ENCODE data around the gene AOC2. TPM values are rescaled to one million over a fixed set of nuclear protein-coding genes. Genes with fewer than 3 reads are reported as not detected.

AOC2 gene
- total and polyA plus RNA-seq, 10 of the 15 experiments (the other 5 are each of a cell fraction or from before 2014, with no cell fraction given): 0.08 to 1.9 (median 0.62) TPM

GRCh38 chr17:42844761-42845555, 578 bp downstream of the AOC2 start (continued):
- TF ChIP-seq MLLT1 (IDR thresholded peaks at IDR 0.05): no peak
- TF ChIP-seq ZBTB4 (CRISPR knock-in tag; IDR thresholded peaks at IDR 0.05): no peak
- TF ChIP-seq TCF3 (IDR thresholded peaks at IDR 0.05; ENCODE audit: borderline replicate concordance, insufficient read depth, low read depth, low read length): no peak

- ATAC-seq (no peak; the same call in 2 of the 3 replicates), DNase-seq (ENCODE audit: low read depth, low spot score) (no peak), FAIRE-seq (no peak)
- Histone ChIP-seq H3K79me2 (ENCODE audit: control insufficient read depth, insufficient read depth, low read length) (no peaks in the 10 kb centered on the region), H3K27ac (ENCODE audit: control insufficient read depth, insufficient read depth) (no peak overlapping the region), H3K9me3 (replicated peaks; ENCODE audit: control insufficient read depth, insufficient read depth, low read length) (no peaks in the 10 kb centered on the region), H3K27me3 (replicated peaks in 1 of 2; ENCODE audit: control insufficient read depth in 2 of 2, insufficient read depth in 2 of 2, low read length in 1 of 2) (no peaks in the 10 kb centered on the region), H3K4me3 (no peak overlapping the region), H3K36me3 (ENCODE audit: control insufficient read depth in 2 of 2, insufficient read depth in 2 of 2, low read length in 1 of 2) (peaks cover 14 to 24% of the 10 kb centered on the region in 2 experiments), H3K9ac (ENCODE audit: control insufficient read depth, insufficient read depth, low read length) (no peak overlapping the region), H3K4me1 (ENCODE audit: control insufficient read depth, insufficient read depth, low read length) (no peaks in the 10 kb centered on the region; the same call in 1 of the 2 replicates), H4K20me1 (ENCODE audit: control insufficient read depth, insufficient read depth) (no peaks in the 10 kb centered on the region), H3K4me2 (ENCODE audit: control insufficient read depth, insufficient read depth) (no peak overlapping the region), H2AFZ (ENCODE audit: control insufficient read depth, low read depth, low read length) (no peak overlapping the region)
- POLR2A ChIA-PET: no interaction called here
- RAD21 ChIA-PET (ENCODE audit: unreplicated experiment): interaction anchor here (1.4 to 1.5 kb wide), 2 partner anchors 84 to 152 kb away, joined by 4 to 5 read pairs; partner anchors contain the start of gene RPL27
- no TSS peak for BruUV-seq (replicated peaks)
- TF ChIP-seq POLR2A (IDR thresholded peaks at IDR 0.05; ENCODE audit: low read depth, low read length) (peak; percentile 56; the same call in 1 of the 2 replicates), REST (IDR thresholded peaks at IDR 0.05; ENCODE audit: low read depth, low read length) (no peak)
- 61% methylated on average over 12 of the region's 12 CpGs for WGBS (ENCODE audit: insufficient coverage, insufficient replicate concordance, low lambda C conversion rate, missing lambda C conversion rate)
- intact Hi-C loops (cut with micrococcal nuclease; ENCODE audit: unreplicated experiment): loop anchor here (10.0 kb wide), 1 partner anchor 149 kb away; the partner anchor contains the start of gene RPL27
- in situ Hi-C loops (cut with MboI): no loop called here
- CTCF ChIA-PET: interaction anchor here (0.9 to 4.7 kb wide), 3 partner anchors 10 to 152 kb away, joined by 3 to 38 read pairs (median 5); partner anchors contain the start of gene RPL27
- SMC1A ChIA-PET (ENCODE audit: uncharacterized antibody, unreplicated experiment): interaction anchor here (1.0 to 1.3 kb wide), 3 partner anchors 78 to 152 kb away, joined by 3 to 4 read pairs (median 3); partner anchors contain the start of gene RPL27
These were observed 1.2 kb downstream of the AOC2 start for GRCh38 chr17:42845556-42845917.

All from GM12878 (cell line).